ENCODE results near the gene TCF7L2. TPM values are rescaled to one million over a fixed set of nuclear protein-coding genes. Genes with fewer than 3 reads are reported as not detected.
A peak's percentile ranks its signal among the peaks of the same experiment; 100 is the strongest.

TCF7L2 gene
- total RNA-seq, 1 donor from 2014 or later, result 18.7 TPM

GRCh38 chr10:113041324-113041723 is 91.3 kb downstream of the TCF7L2 start:
- no peak for DNase-seq (ENCODE audit: low spot score)
- no peak for ATAC-seq

- ATAC-seq, result no peak
- no peak for DNase-seq (ENCODE audit: low spot score)
Observed at GRCh38 chr10:113041841-113042750, 92.0 kb downstream of the TCF7L2 start.

GRCh38 chr10:113042868-113043267 is 92.8 kb downstream of the TCF7L2 start:
- no peak for ATAC-seq
- no peak for DNase-seq (ENCODE audit: low spot score)

- ATAC-seq, result no peak
- no peak for DNase-seq (ENCODE audit: low spot score)
Observed at GRCh38 chr10:113044016-113044755, 94.1 kb downstream of the TCF7L2 start.

- DNase-seq (ENCODE audit: low spot score), result no peak
- peak; percentile 13 for ATAC-seq
Observed at GRCh38 chr10:113045147-113046055, 95.4 kb downstream of the TCF7L2 start.

GRCh38 chr10:113047151-113047550 is 97.1 kb downstream of the TCF7L2 start:
- DNase-seq (ENCODE audit: low spot score) (no peak), ATAC-seq (no peak)

- DNase-seq (ENCODE audit: low spot score) (no peak), ATAC-seq (no peak)
Observed at GRCh38 chr10:113047605-113047962, 97.5 kb downstream of the TCF7L2 start.

- DNase-seq (ENCODE audit: low spot score) (no peak), ATAC-seq (no peak)
Observed at GRCh38 chr10:113047963-113048781, 98.1 kb downstream of the TCF7L2 start.

- DNase-seq (ENCODE audit: low spot score) (no peak), ATAC-seq (peak; percentile 19)
Observed at GRCh38 chr10:113049881-113050280, 99.8 kb downstream of the TCF7L2 start.

- DNase-seq (ENCODE audit: low spot score), result no peak
- peak; percentile 51 for ATAC-seq
Observed at GRCh38 chr10:113052076-113052830, 102.2 kb downstream of the TCF7L2 start.

- ATAC-seq (no peak), DNase-seq (ENCODE audit: low spot score) (no peak)
Observed at GRCh38 chr10:113053091-113053490, 103.0 kb downstream of the TCF7L2 start.

- ATAC-seq (peak; percentile 8), DNase-seq (ENCODE audit: low spot score) (no peak)
Observed at GRCh38 chr10:113053881-113054280, 103.8 kb downstream of the TCF7L2 start.

GRCh38 chr10:113055458-113055857 is 105.4 kb downstream of the TCF7L2 start:
- ATAC-seq (no peak), DNase-seq (ENCODE audit: low spot score) (no peak)

GRCh38 chr10:113056030-113056429 is 106.0 kb downstream of the TCF7L2 start:
- DNase-seq (ENCODE audit: low spot score), result no peak

GRCh38 chr10:113056441-113057021 is 106.5 kb downstream of the TCF7L2 start:
- ATAC-seq, result no peak
- no peak for DNase-seq (ENCODE audit: low spot score)

More at GRCh38 chr10:113056030-113056429, 106.0 kb downstream of the TCF7L2 start:
- ATAC-seq, result no peak

GRCh38 chr10:113057948-113058522 is 108.0 kb downstream of the TCF7L2 start:
- DNase-seq (ENCODE audit: low spot score), result no peak
- no peak for ATAC-seq

GRCh38 chr10:113058523-113059370 is 108.7 kb downstream of the TCF7L2 start:
- DNase-seq (ENCODE audit: low spot score) (no peak), ATAC-seq (peak; percentile 23)

GRCh38 chr10:113059371-113059780 is 109.3 kb downstream of the TCF7L2 start:
- DNase-seq (ENCODE audit: low spot score) (no peak), ATAC-seq (no peak)

Measured in left lobe of liver (tissue), 2 donors.